ENCODE data around the gene SLX4IP. TPM values are rescaled to one million over a fixed set of nuclear protein-coding genes. Genes with fewer than 3 reads are reported as not detected.

The SLX4IP gene
- total and polyA plus RNA-seq, 2 of the 13 experiments (the other 11 are each of a cell fraction or from before 2014, with no cell fraction given), result 3.6 to 7.3 TPM

DNA sequence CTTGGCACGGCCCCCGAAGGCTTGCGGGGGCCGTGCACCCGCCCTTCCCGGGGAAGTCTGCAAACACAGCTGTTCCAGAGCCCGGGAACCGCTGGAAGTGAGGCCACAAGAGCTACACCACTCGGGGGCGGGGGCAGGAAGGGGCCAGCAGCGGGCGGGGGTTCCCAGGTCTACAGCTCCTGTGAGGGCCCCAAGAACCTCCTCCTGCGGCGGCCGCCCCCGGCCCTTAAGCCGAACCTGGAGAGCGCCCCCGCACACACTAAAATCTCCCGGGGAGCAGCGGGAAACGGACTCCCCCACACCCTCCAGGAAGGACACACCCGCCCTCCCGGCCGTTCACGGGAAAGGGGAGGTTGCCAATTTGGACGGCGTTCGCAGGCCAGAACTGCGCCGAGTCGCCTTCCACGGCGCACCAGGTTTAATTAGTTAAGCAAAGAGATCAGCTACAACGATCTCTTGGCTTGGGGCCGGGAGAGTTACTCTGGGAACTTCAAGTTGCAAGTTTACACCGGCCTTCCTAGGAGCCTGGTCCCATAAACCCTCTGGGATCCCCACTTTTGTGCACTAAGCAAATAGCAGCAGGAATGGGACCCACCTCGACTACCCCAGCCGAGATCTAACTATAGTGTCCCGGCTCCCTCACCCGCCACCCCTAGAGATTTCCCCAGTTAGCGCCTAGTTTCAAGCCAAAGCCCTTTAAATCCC lies 237.0 kb downstream of the SLX4IP start (continued):
- TF ChIP-seq, protein P1, sequence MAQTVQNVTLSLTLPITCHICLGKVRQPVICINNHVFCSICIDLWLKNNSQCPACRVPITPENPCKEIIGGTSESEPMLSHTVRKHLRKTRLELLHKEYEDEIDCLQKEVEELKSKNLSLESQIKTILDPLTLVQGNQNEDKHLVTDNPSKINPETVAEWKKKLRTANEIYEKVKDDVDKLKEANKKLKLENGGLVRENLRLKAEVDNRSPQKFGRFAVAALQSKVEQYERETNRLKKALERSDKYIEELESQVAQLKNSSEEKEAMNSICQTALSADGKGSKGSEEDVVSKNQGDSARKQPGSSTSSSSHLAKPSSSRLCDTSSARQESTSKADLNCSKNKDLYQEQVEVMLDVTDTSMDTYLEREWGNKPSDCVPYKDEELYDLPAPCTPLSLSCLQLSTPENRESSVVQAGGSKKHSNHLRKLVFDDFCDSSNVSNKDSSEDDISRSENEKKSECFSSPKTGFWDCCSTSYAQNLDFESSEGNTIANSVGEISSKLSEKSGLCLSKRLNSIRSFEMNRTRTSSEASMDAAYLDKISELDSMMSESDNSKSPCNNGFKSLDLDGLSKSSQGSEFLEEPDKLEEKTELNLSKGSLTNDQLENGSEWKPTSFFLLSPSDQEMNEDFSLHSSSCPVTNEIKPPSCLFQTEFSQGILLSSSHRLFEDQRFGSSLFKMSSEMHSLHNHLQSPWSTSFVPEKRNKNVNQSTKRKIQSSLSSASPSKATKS (CRISPR knock-in tag; IDR thresholded peaks at IDR 0.05), result no peak; the same call in 1 of the 2 replicates
- no peak for TF ChIP-seq ZNF720 (CRISPR knock-in tag; IDR thresholded peaks at IDR 0.05)
- no peak for TF ChIP-seq SP140L (CRISPR knock-in tag; IDR thresholded peaks at IDR 0.05; ENCODE audit: borderline replicate concordance)
- TF ChIP-seq, protein P2, sequence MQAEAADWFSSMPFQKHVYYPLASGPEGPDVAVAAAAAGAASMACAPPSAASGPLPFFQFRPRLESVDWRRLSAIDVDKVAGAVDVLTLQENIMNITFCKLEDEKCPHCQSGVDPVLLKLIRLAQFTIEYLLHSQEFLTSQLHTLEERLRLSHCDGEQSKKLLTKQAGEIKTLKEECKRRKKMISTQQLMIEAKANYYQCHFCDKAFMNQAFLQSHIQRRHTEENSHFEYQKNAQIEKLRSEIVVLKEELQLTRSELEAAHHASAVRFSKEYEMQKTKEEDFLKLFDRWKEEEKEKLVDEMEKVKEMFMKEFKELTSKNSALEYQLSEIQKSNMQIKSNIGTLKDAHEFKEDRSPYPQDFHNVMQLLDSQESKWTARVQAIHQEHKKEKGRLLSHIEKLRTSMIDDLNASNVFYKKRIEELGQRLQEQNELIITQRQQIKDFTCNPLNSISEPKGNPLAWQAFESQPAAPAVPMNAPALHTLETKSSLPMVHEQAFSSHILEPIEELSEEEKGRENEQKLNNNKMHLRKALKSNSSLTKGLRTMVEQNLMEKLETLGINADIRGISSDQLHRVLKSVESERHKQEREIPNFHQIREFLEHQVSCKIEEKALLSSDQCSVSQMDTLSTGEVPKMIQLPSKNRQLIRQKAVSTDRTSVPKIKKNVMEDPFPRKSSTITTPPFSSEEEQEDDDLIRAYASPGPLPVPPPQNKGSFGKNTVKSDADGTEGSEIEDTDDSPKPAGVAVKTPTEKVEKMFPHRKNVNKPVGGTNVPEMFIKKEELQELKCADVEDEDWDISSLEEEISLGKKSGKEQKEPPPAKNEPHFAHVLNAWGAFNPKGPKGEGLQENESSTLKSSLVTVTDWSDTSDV (CRISPR knock-in tag; IDR thresholded peaks at IDR 0.05), result no peak
- peak; percentile 23; the same call in 1 of the 2 replicates for TF ChIP-seq ZFP90 (CRISPR knock-in tag; IDR thresholded peaks at IDR 0.05; ENCODE audit: borderline replicate concordance)
- TF ChIP-seq SETDB1 (CRISPR knock-in tag; IDR thresholded peaks at IDR 0.05; ENCODE audit: borderline replicate concordance), result 0 out of 2 replicates have a peak, but pooled peaks have one; percentile 62
- 0 out of 2 replicates have a peak, but pooled peaks have one; percentile 3 for TF ChIP-seq FOSL1 (CRISPR knock-in tag; IDR thresholded peaks at IDR 0.05; ENCODE audit: borderline replicate concordance)
- no peak; the same call in 1 of the 2 replicates for TF ChIP-seq ZNF709 (CRISPR knock-in tag; IDR thresholded peaks at IDR 0.05)
- TF ChIP-seq MYC (CRISPR knock-in tag; IDR thresholded peaks at IDR 0.05; ENCODE audit: borderline replicate concordance), result no peak
- TF ChIP-seq ZSCAN20 (CRISPR knock-in tag; IDR thresholded peaks at IDR 0.05; ENCODE audit: borderline replicate concordance), result no peak
- TF ChIP-seq ARID2 (CRISPR knock-in tag; IDR thresholded peaks at IDR 0.05; ENCODE audit: borderline replicate concordance), result peak; percentile 55; the same call in 1 of the 2 replicates
- no peak for TF ChIP-seq GFI1 (CRISPR knock-in tag; IDR thresholded peaks at IDR 0.05; ENCODE audit: borderline replicate concordance)
- TF ChIP-seq, protein P3, sequence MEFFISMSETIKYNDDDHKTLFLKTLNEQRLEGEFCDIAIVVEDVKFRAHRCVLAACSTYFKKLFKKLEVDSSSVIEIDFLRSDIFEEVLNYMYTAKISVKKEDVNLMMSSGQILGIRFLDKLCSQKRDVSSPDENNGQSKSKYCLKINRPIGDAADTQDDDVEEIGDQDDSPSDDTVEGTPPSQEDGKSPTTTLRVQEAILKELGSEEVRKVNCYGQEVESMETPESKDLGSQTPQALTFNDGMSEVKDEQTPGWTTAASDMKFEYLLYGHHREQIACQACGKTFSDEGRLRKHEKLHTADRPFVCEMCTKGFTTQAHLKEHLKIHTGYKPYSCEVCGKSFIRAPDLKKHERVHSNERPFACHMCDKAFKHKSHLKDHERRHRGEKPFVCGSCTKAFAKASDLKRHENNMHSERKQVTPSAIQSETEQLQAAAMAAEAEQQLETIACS (CRISPR knock-in tag; IDR thresholded peaks at IDR 0.05), result no peak
- TF ChIP-seq HMGA1 (CRISPR knock-in tag; conservative IDR thresholded peaks at IDR 0.05), result no peak
- TF ChIP-seq ZNF317 (CRISPR knock-in tag; IDR thresholded peaks at IDR 0.05), result no peak
- no peak for TF ChIP-seq FOXJ3 (CRISPR knock-in tag; IDR thresholded peaks at IDR 0.05; ENCODE audit: borderline replicate concordance)
- no peak for TF ChIP-seq ZNF724P (CRISPR knock-in tag; IDR thresholded peaks at IDR 0.05; ENCODE audit: borderline replicate concordance)
- TF ChIP-seq MEIS2 (CRISPR knock-in tag; IDR thresholded peaks at IDR 0.05), result no peak
- no peak for TF ChIP-seq NR2F6 (IDR thresholded peaks at IDR 0.05)
- no peak for TF ChIP-seq NR2F6 (CRISPR knock-in tag; IDR thresholded peaks at IDR 0.05)
- TF ChIP-seq ARNT2 (CRISPR knock-in tag; IDR thresholded peaks at IDR 0.05; ENCODE audit: low read depth), result no peak; the same call in none of the 2 replicates
- TF ChIP-seq ZNF256 (CRISPR knock-in tag; conservative IDR thresholded peaks at IDR 0.05), result no peak
- TF ChIP-seq, protein P4, sequence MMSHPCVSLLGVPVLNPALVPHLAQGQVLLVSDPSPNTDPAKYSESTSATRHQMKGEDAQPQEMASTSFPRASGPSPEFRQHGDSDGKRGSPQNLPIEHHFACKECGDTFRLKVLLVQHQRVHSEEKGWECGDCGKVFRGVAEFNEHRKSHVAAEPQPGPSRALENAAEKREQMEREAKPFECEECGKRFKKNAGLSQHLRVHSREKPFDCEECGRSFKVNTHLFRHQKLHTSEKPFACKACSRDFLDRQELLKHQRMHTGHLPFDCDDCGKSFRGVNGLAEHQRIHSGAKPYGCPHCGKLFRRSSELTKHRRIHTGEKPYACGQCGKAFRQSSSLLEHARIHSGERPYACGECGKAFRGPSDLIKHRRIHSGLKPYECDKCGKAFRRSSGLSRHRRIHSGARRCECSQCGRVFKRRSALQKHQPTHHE (CRISPR knock-in tag; IDR thresholded peaks at IDR 0.05; ENCODE audit: borderline replicate concordance), result no peak
- TF ChIP-seq GZF1 (CRISPR knock-in tag; IDR thresholded peaks at IDR 0.05), result no peak
